CD4-positive, CD25-positive, alpha-beta regulatory T cell (primary cell): ENCODE measurements around the gene FNDC3A. TPM values are rescaled to one million over a fixed set of nuclear protein-coding genes. Genes with fewer than 3 reads are reported as not detected.
A peak's percentile ranks its signal among the peaks of the same experiment; 100 is the strongest.

Experiments
- ATAC-seq, 2 donors: fragments of 150-1000 bp; cut with Tn5 transposase; one replicate each; pipeline ENCODE4 v1.10.0; 2021; ENCODE audit warnings: low read depth in 2 of 2, moderate number of reproducible peaks in 2 of 2, moderate library complexity in 1 of 2
- DNase-seq, 3 donors: peaks; one replicate each; pipeline versions ENCODE4 v3.0.0 to v3.0.0-alpha.2; 2012 to 2022; ENCODE audit warnings: mixed read lengths in 1 of 3
- H3K27ac ChIP-seq: one replicate; pipeline ENCODE4 v1.7.0; 2013; ENCODE audit warnings: mild to moderate bottlenecking, low read length; ENCODE audit not compliant: insufficient read depth, poor library complexity, severe bottlenecking
- H3K27me3 ChIP-seq: one replicate; pipeline ENCODE4 v1.7.0; 2013; ENCODE audit warnings: low read length; ENCODE audit not compliant: control insufficient read depth, insufficient read depth
- H3K36me3 ChIP-seq: one replicate; pipeline ENCODE4 v1.7.0; 2013; ENCODE audit warnings: mild to moderate bottlenecking, low read length, moderate library complexity; ENCODE audit not compliant: control insufficient read depth, insufficient read depth
- H3K4me1 ChIP-seq: 2 replicates; pipeline ENCODE4 v1.7.0; 2013; ENCODE audit warnings: mild to moderate bottlenecking, low read length; ENCODE audit not compliant: insufficient read depth, control insufficient read depth, poor library complexity, severe bottlenecking
- H3K4me3 ChIP-seq: one replicate; pipeline ENCODE4 v1.7.0; 2013; ENCODE audit warnings: low read depth, mild to moderate bottlenecking, low read length, moderate library complexity
- H3K9me3 ChIP-seq, 2 experiments: 1 replicate in 1 of 2; 2 replicates in 1 of 2; pipeline ENCODE4 v1.7.0; 2013; ENCODE audit warnings: low read length in 2 of 2, mild to moderate bottlenecking in 1 of 2, moderate library complexity in 1 of 2; ENCODE audit not compliant: control insufficient read depth in 2 of 2
- H3K27ac Mint-ChIP-seq, 3 donors: one replicate each; pipeline ENCODE4 v1.8.0; 2020 to 2022; ENCODE audit warnings: mild to moderate bottlenecking in 3 of 3, mixed read lengths in 3 of 3, moderate library complexity in 2 of 3
- H3K27me3 Mint-ChIP-seq: one replicate; pipeline ENCODE4 v1.8.0; 2022; ENCODE audit warnings: mild to moderate bottlenecking, mixed read lengths
- H3K36me3 Mint-ChIP-seq: one replicate; pipeline ENCODE4 v1.8.0; 2020; ENCODE audit warnings: mixed read lengths
- H3K4me1 Mint-ChIP-seq, 4 donors: one replicate each; pipeline ENCODE4 v1.8.0; 2020 to 2022; ENCODE audit warnings: mixed read lengths in 4 of 4, mild to moderate bottlenecking in 1 of 4
- H3K4me3 Mint-ChIP-seq, 4 donors: one replicate each; pipeline ENCODE4 v1.8.0; 2020 to 2022; ENCODE audit warnings: mild to moderate bottlenecking in 4 of 4, mixed read lengths in 4 of 4, moderate library complexity in 3 of 4
- H3K9me3 Mint-ChIP-seq, 7 donors: one replicate each; pipeline ENCODE4 v1.8.0; 2020 to 2022; ENCODE audit warnings: mixed read lengths in 7 of 7, mild to moderate bottlenecking in 3 of 7, moderate library complexity in 2 of 7
- polyA plus RNA-seq, 4 donors: library from polyadenylated mRNA; unstranded; fragments of 300-500 nt; fragmentation: Illumina TruSeq; gene quantifications; one replicate each; pipeline ENCODE4 v1.2.3, GENCODE V29; 2021
- total RNA-seq: library from RNA; stranded (reverse); gene quantifications from one replicate; pipeline ENCODE4 v1.2.3, GENCODE V29; 2022

FNDC3A gene
- total and polyA plus RNA-seq, 5 donors from 2014 or later = 9.7 to 41.1 (median 10.6) TPM

DNA sequence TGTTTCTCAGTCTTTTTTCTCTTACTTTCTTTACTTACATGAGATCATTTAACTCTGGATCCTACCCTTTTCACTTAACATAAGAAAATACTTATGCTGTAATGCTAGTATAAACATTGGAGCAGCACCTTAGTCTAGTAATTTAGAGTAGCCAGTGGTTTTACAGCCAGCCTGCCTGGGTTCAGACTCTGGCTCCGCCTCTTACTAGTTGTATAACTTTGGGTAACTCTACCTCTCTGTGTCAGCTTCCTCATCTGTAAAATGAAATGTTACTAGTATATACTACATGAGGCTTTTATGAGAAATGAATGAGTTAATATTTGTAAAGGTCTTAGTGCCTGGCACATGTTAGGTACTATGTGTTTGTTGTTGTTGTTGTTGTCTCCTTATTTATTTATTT lies 277.6 kb downstream of the FNDC3A start:
- peak overlapping the region; percentile 16 to 78 (median 45) for H3K27ac Mint-ChIP-seq
- H3K36me3 Mint-ChIP-seq = peaks cover 24% of the 10 kb centered on the region
- peak in 1 of 3 donors; percentile 20 for DNase-seq
- no peak for ATAC-seq
- peaks cover 55% of the 10 kb centered on the region for H3K4me1 ChIP-seq
- H3K27ac ChIP-seq = no peak overlapping the region
- peaks cover 20% of the 10 kb centered on the region for H3K36me3 ChIP-seq
- H3K27me3 ChIP-seq = no peaks in the 10 kb centered on the region
- no peaks in the 10 kb centered on the region for H3K9me3 Mint-ChIP-seq
- no peaks in the 10 kb centered on the region for H3K9me3 ChIP-seq
- H3K27me3 Mint-ChIP-seq = no peaks in the 10 kb centered on the region
- H3K4me1 Mint-ChIP-seq = peaks cover 44 to 88% (median 65%) of the 10 kb centered on the region in 4 donors
- H3K4me3 ChIP-seq = no peak overlapping the region
- H3K4me3 Mint-ChIP-seq = peak overlapping the region in 3 of 4 donors; percentile 1 to 92 (median 8)

- peak overlapping the region in 1 of 4 donors; percentile 14 for H3K4me3 Mint-ChIP-seq
- peak in 1 of 3 donors; percentile 19 for DNase-seq
- H3K36me3 Mint-ChIP-seq = peaks cover 24% of the 10 kb centered on the region
Observed at GRCh38 chr13:49254007-49254406, 278.3 kb downstream of the FNDC3A start.

GRCh38 chr13:49256841-49257240 lies 281.1 kb downstream of the FNDC3A start:
- H3K36me3 ChIP-seq = peaks cover 44% of the 10 kb centered on the region
- peak overlapping the region; percentile 91 to 96 (median 96) for H3K27ac Mint-ChIP-seq
- H3K27ac ChIP-seq = no peak overlapping the region
- ATAC-seq (no peak), DNase-seq (no peak)
- no peaks in the 10 kb centered on the region for H3K27me3 Mint-ChIP-seq
- H3K9me3 Mint-ChIP-seq = no peaks in the 10 kb centered on the region
- peak overlapping the region in 3 of 4 donors; percentile 85 to 89 (median 88) for H3K4me3 Mint-ChIP-seq
- H3K9me3 ChIP-seq = no peaks in the 10 kb centered on the region
- H3K4me1 ChIP-seq = peaks cover 32% of the 10 kb centered on the region
- H3K36me3 Mint-ChIP-seq = peaks cover 37% of the 10 kb centered on the region
- no peak overlapping the region for H3K4me3 ChIP-seq
- no peaks in the 10 kb centered on the region for H3K27me3 ChIP-seq
- H3K4me1 Mint-ChIP-seq = peaks cover 30 to 65% (median 46%) of the 10 kb centered on the region in 4 donors

More at GRCh38 chr13:49254007-49254406, 278.3 kb downstream of the FNDC3A start:
- Histone ChIP-seq H3K4me3 (no peak overlapping the region), H3K27ac (no peak overlapping the region), H3K27me3 (no peaks in the 10 kb centered on the region), H3K4me1 (peaks cover 53% of the 10 kb centered on the region), H3K9me3 (no peaks in the 10 kb centered on the region), H3K36me3 (peaks cover 20% of the 10 kb centered on the region)
- ATAC-seq = no peak
- Mint-ChIP-seq H3K27ac (peak overlapping the region in 1 of 3 donors; percentile 94), H3K27me3 (no peaks in the 10 kb centered on the region), H3K9me3 (no peaks in the 10 kb centered on the region), H3K4me1 (peaks cover 38 to 88% (median 65%) of the 10 kb centered on the region in 4 donors)

GRCh38 chr13:49258089-49258796 lies 282.5 kb downstream of the FNDC3A start:
- Histone ChIP-seq H3K36me3 (peaks cover 44% of the 10 kb centered on the region), H3K4me1 (peaks cover 25% of the 10 kb centered on the region), H3K27ac (peak overlapping the region; percentile 66), H3K9me3 (no peaks in the 10 kb centered on the region), H3K27me3 (no peaks in the 10 kb centered on the region), H3K4me3 (peak overlapping the region; percentile 96)
- Mint-ChIP-seq H3K27me3 (no peaks in the 10 kb centered on the region), H3K36me3 (peaks cover 39% of the 10 kb centered on the region), H3K4me1 (peaks cover 21 to 55% (median 38%) of the 10 kb centered on the region in 4 donors), H3K9me3 (no peaks in the 10 kb centered on the region), H3K4me3 (peak overlapping the region; percentile 85 to 89 (median 88)), H3K27ac (peak overlapping the region; percentile 91 to 96 (median 96))
- peak in 2 of 3 donors; percentile 36 to 60 for DNase-seq
- peak; percentile 39 to 57 for ATAC-seq

Other genes with a start within 250 kb of the FNDC3A start
- gene MLNR, start 244.4 kb downstream of the FNDC3A start, total RNA-seq = not detected
- gene MLNR, start 244.4 kb downstream of the FNDC3A start, polyA plus RNA-seq = not detected